H1 (cell line): Measurements from ENCODE around the gene ITGB1BP1. TPM values are rescaled to one million over a fixed set of nuclear protein-coding genes. Genes with fewer than 3 reads are reported as not detected.

ENCODE experiments used
- CTCF ChIA-PET: fragments of 300-600 bp; sonication (Branson Sonifier 250); formaldehyde crosslinking; loops from one replicate; lab custom pipeline; 2021; ENCODE audit not compliant: partially characterized antibody; lab: Charles Lee
- POLR2A ChIA-PET: fragments of 300-600 bp; sonication (Branson Sonifier 250); formaldehyde crosslinking; loops from one replicate; lab custom pipeline; 2021; ENCODE audit warnings: inconsistent platforms; ENCODE audit not compliant: partially characterized antibody; lab: Charles Lee
- DNase-seq, 2 experiments: peaks; one replicate each; pipeline versions ENCODE4 v3.0.0 to v3.0.0-alpha.2; 2010 to 2022; ENCODE audit warnings: low spot score in 2 of 2, low read depth in 1 of 2, mixed read lengths in 1 of 2
- FAIRE-seq: peaks from 2 replicates; lab custom pipeline; 2011; peaks lifted over from hg19 to GRCh38; lab: Jason Lieb, UNC
- H2AFZ ChIP-seq: 2 replicates; pipeline ENCODE4 v1.8.1; 2012; ENCODE audit warnings: low read length, inconsistent platforms
- H2AK5ac ChIP-seq: 2 replicates; pipeline ENCODE4 v1.6.1; 2013; ENCODE audit warnings: low read depth, low read length
- H2BK120ac ChIP-seq: replicated peaks from 2 replicates; pipeline ENCODE3; 2013; ENCODE audit warnings: low read depth, low read length, inconsistent platforms
- H2BK12ac ChIP-seq: 2 replicates; pipeline ENCODE4 v1.6.1; 2013; ENCODE audit warnings: low read depth, low read length
- H2BK15ac ChIP-seq: 2 replicates; pipeline ENCODE4 v1.6.1; 2013; ENCODE audit warnings: low read length
- H2BK20ac ChIP-seq: 2 replicates; pipeline ENCODE4 v1.6.1; 2013; ENCODE audit warnings: low read length
- H2BK5ac ChIP-seq: 2 replicates; pipeline ENCODE4 v1.6.1; 2013; ENCODE audit warnings: low read depth, low read length
- H3K14ac ChIP-seq: 2 replicates; pipeline ENCODE4 v1.6.1; 2013; ENCODE audit warnings: inconsistent platforms; ENCODE audit not compliant: insufficient read length
- H3K18ac ChIP-seq: 2 replicates; pipeline ENCODE4 v1.6.1; 2013; ENCODE audit warnings: low read length; ENCODE audit errors: extremely low read depth
- H3K23ac ChIP-seq: 2 replicates; pipeline ENCODE4 v1.6.1; 2013; ENCODE audit warnings: inconsistent platforms; ENCODE audit not compliant: insufficient read length
- H3K23me2 ChIP-seq: 2 replicates; pipeline ENCODE4 v1.6.1; 2013; ENCODE audit warnings: low read depth, low read length
- H3K27ac ChIP-seq: 2 replicates; pipeline ENCODE4 v1.6.1; 2011; ENCODE audit warnings: low read depth, low read length, inconsistent platforms
- H3K27me3 ChIP-seq, 4 experiments: replicated peaks in 1 of 4; 1 replicate in 1 of 4; 2 replicates in 3 of 4; pipeline versions ENCODE4 v1.6.1 to v1.8.1; 2011 to 2013; ENCODE audit warnings: low read length in 3 of 4, mild to moderate bottlenecking in 3 of 4, inconsistent platforms in 2 of 4, mixed read lengths in 2 of 4, moderate library complexity in 1 of 4; ENCODE audit not compliant: control insufficient read depth in 3 of 4, insufficient read depth in 3 of 4; ENCODE audit errors: extremely low read depth in 1 of 4
- H3K36me3 ChIP-seq, 4 experiments: 2 replicates each; pipeline versions ENCODE4 v1.6.1 to v1.8.1; 2011 to 2013; ENCODE audit warnings: mild to moderate bottlenecking in 4 of 4, low read length in 3 of 4, moderate library complexity in 2 of 4, control low read depth in 1 of 4, inconsistent platforms in 1 of 4; ENCODE audit not compliant: insufficient read depth in 4 of 4, control insufficient read depth in 2 of 4
- H3K4ac ChIP-seq: replicated peaks from 2 replicates; pipeline ENCODE3; 2013; ENCODE audit warnings: low read length, low read depth, mixed read lengths, inconsistent platforms; ENCODE audit not compliant: insufficient read length
- H3K4me1 ChIP-seq, 4 experiments: replicated peaks in 1 of 4; 1 replicate in 1 of 4; 2 replicates in 3 of 4; pipeline versions ENCODE4 v1.6.1 to v1.8.1; 2011 to 2013; ENCODE audit warnings: low read length in 3 of 4, inconsistent platforms in 2 of 4, mixed read lengths in 1 of 4; ENCODE audit not compliant: insufficient read depth in 4 of 4, control insufficient read depth in 3 of 4
- H3K4me2 ChIP-seq, 2 experiments: 2 replicates each; pipeline versions ENCODE4 v1.6.1 to v1.8.1; 2011 to 2013; ENCODE audit warnings: low read depth in 2 of 2, low read length in 2 of 2, control low read depth in 1 of 2, inconsistent platforms in 1 of 2, mild to moderate bottlenecking in 1 of 2; ENCODE audit not compliant: insufficient read depth in 1 of 2
- H3K4me3 ChIP-seq, 4 experiments: fragments of 200-600, 300-600 bp in 1 of 4; sonication (generic), shearing (Covaris generic), sonication (Bioruptor Twin) in 1 of 4; 2 replicates each; pipeline versions ENCODE4 v1.5.1 to v1.8.1; 2011 to 2016; ENCODE audit warnings: low read length in 4 of 4, low read depth in 3 of 4, control low read depth in 2 of 4, inconsistent platforms in 2 of 4, mild to moderate bottlenecking in 2 of 4, mixed read lengths in 1 of 4, moderate library complexity in 1 of 4; ENCODE audit not compliant: insufficient read depth in 2 of 4; ENCODE audit errors: extremely low read depth in 1 of 4
- H3K56ac ChIP-seq: replicated peaks from 2 replicates; pipeline ENCODE3; 2013; ENCODE audit warnings: low read depth, mild to moderate bottlenecking, mixed read lengths, low read length, inconsistent platforms; ENCODE audit not compliant: insufficient read length
- H3K79me1 ChIP-seq: 2 replicates; pipeline ENCODE4 v1.6.1; 2013; ENCODE audit warnings: low read depth, low read length, control low read depth
- H3K79me2 ChIP-seq, 2 experiments: 2 replicates each; pipeline versions ENCODE4 v1.6.1 to v1.8.1; 2012 to 2013; ENCODE audit warnings: low read length in 2 of 2, mild to moderate bottlenecking in 2 of 2, inconsistent platforms in 1 of 2; ENCODE audit not compliant: insufficient read depth in 2 of 2, control insufficient read depth in 1 of 2
- H3K9ac ChIP-seq, 4 experiments: replicated peaks in 1 of 4; 1 replicate in 1 of 4; 2 replicates in 3 of 4; pipeline versions ENCODE4 v1.6.1 to v1.8.1; 2011 to 2013; ENCODE audit warnings: low read depth in 3 of 4, low read length in 3 of 4, control low read depth in 2 of 4, mild to moderate bottlenecking in 2 of 4, moderate library complexity in 2 of 4, inconsistent platforms in 1 of 4; ENCODE audit errors: extremely low read depth in 1 of 4
- H3K9me3 ChIP-seq, 2 experiments: 2 replicates each; pipeline versions ENCODE4 v1.6.1 to v1.8.1; 2012 to 2013; ENCODE audit warnings: mild to moderate bottlenecking in 2 of 2, moderate library complexity in 2 of 2, control low read depth in 1 of 2, inconsistent platforms in 1 of 2, low read depth in 1 of 2, low read length in 1 of 2, mixed read lengths in 1 of 2; ENCODE audit not compliant: insufficient read depth in 2 of 2
- H4K20me1 ChIP-seq, 2 experiments: replicated peaks in 1 of 2; 2 replicates each; pipeline versions ENCODE3 to v1.8.1; 2011 to 2013; ENCODE audit warnings: inconsistent platforms in 2 of 2, low read length in 2 of 2, mild to moderate bottlenecking in 1 of 2; ENCODE audit not compliant: insufficient read depth in 2 of 2, control insufficient read depth in 1 of 2
- H4K5ac ChIP-seq: 2 replicates; pipeline ENCODE4 v1.6.1; 2013; ENCODE audit warnings: low read length, low read depth, mixed read lengths, inconsistent platforms; ENCODE audit not compliant: insufficient read length
- H4K8ac ChIP-seq: 2 replicates; pipeline ENCODE4 v1.8.0; 2013; ENCODE audit warnings: mild to moderate bottlenecking, moderate library complexity, low read length, inconsistent platforms; ENCODE audit not compliant: insufficient read depth; ENCODE audit errors: extremely low read depth
- H4K91ac ChIP-seq: replicated peaks from 2 replicates; pipeline ENCODE3; 2013; ENCODE audit warnings: low read length, mixed read lengths, inconsistent platforms; ENCODE audit not compliant: insufficient read length
- ATF3 ChIP-seq: IDR thresholded peaks from 2 replicates; pipeline ENCODE4 v1.6.1; 2011; ENCODE audit warnings: low read depth, mild to moderate bottlenecking, low read length; ENCODE audit not compliant: insufficient read depth
- CEBPB ChIP-seq: IDR thresholded peaks from 2 replicates; pipeline ENCODE4 v1.6.1; 2012; ENCODE audit warnings: low read depth, low read length
- CTCF ChIP-seq, 3 experiments: IDR thresholded peaks; 1 replicate in 2 of 3; 2 replicates in 1 of 3; pipeline versions ENCODE4 v1.5.1 to v1.6.1; 2011; ENCODE audit warnings: low read length in 3 of 3, mild to moderate bottlenecking in 3 of 3, inconsistent platforms in 2 of 3, low read depth in 1 of 3, moderate library complexity in 1 of 3; ENCODE audit not compliant: insufficient read depth in 1 of 3; ENCODE audit errors: control extremely low read depth in 1 of 3
- GABPA ChIP-seq: IDR thresholded peaks from 2 replicates; pipeline ENCODE4 v1.6.1; 2011; ENCODE audit warnings: mild to moderate bottlenecking, low read length, moderate library complexity, borderline replicate concordance; ENCODE audit not compliant: insufficient read depth
- RFX5 ChIP-seq: IDR thresholded peaks from 2 replicates; pipeline ENCODE4 v1.6.1; 2011; ENCODE audit warnings: low read depth, low read length, improper control_type of control experiment, borderline replicate concordance
- SIRT6 ChIP-seq: IDR thresholded peaks from one replicate; pipeline ENCODE4 v1.7.1; 2012; ENCODE audit warnings: low read length, inconsistent platforms
- TBP ChIP-seq: IDR thresholded peaks from 2 replicates; pipeline ENCODE4 v1.6.1; 2011; ENCODE audit warnings: low read depth, low read length, improper control_type of control experiment
- WGBS, 2 experiments: shearing (Covaris generic) in 1 of 2; methylation state at CpG; one replicate each; pipeline versions ENCODE4 v1.1.6 to v1.1.7; 2013 to 2015; ENCODE audit warnings: low lambda C conversion rate in 2 of 2, mixed read lengths in 2 of 2, inconsistent platforms in 1 of 2, low coverage in 1 of 2, missing lambda C conversion rate in 1 of 2; ENCODE audit not compliant: insufficient replicate concordance in 2 of 2, insufficient coverage in 1 of 2, insufficient read length in 1 of 2; ENCODE audit errors: extremely low coverage in 1 of 2, missing lambda C conversion rate in 1 of 2; 5-methylcytosine and 5-hydroxymethylcytosine counted together
- polyA plus RNA-seq, 7 experiments: library from polyadenylated mRNA; depleted of rRNA in 3 of 7; stranded (reverse) in 5 of 7; unstranded in 2 of 7; fragments of >200 nt in 5 of 7; fragments of 200-250 nt in 2 of 7; gene quantifications; 1 replicate in 5 of 7; 2 replicates in 1 of 7; 4 replicates in 1 of 7; pipeline versions ENCODE4 v1.2.1 to v1.2.3, GENCODE V29; 2011 to 2013; ENCODE audit warnings: missing spikeins in 2 of 7, mixed read lengths in 2 of 7
- total RNA-seq: library from RNA; stranded (reverse); fragmentation: NEBNext Ultra II Directional; extraction: Animal tissue kit (Norgen Biotek cat#: 25700); gene quantifications from 2 replicates; pipeline ENCODE4 v1.2.1, GENCODE V29; 2021

ITGB1BP1 gene
- total and polyA plus RNA-seq, 2 of the 8 experiments (the other 6 are each of a cell fraction or from before 2014, with no cell fraction given), result 16.1 to 45.4 TPM

GRCh38 chr2:9406529-9407362 is 16.6 kb downstream of the ITGB1BP1 start:
- no peak overlapping the region for H3K4me2 ChIP-seq
- TF ChIP-seq RFX5 (no peak), CTCF (IDR thresholded peaks at IDR 0.05; ENCODE audit: control extremely low read depth in 1 of 3, insufficient read depth in 1 of 3, low read depth in 1 of 3, low read length in 3 of 3) (no peak), SIRT6 (no peak), GABPA (no peak), ATF3 (no peak), TBP (no peak), CEBPB (no peak)
- CTCF ChIA-PET, result interaction anchor here (1.7 kb wide), 1 partner anchor 9 kb away, joined by 4 read pairs; no protein-coding TSS in a partner anchor
- no peak overlapping the region for H4K8ac ChIP-seq
- no peak overlapping the region for H4K5ac ChIP-seq
- no peak overlapping the region for H3K4me3 ChIP-seq
- H2BK5ac ChIP-seq, result no peak overlapping the region
- no peak overlapping the region for H3K18ac ChIP-seq
- no peak overlapping the region for H2BK20ac ChIP-seq
- no peak overlapping the region for H4K91ac ChIP-seq
- no peak for FAIRE-seq
- H3K4me1 ChIP-seq, result no peaks in the 10 kb centered on the region
- no peak for DNase-seq
- no peaks in the 10 kb centered on the region for H3K23me2 ChIP-seq
- peaks cover 0 to 3% (median 0%) of the 10 kb centered on the region in 4 experiments; a peak in 4 of 8 replicates for H3K36me3 ChIP-seq
- H3K27ac ChIP-seq, result no peak overlapping the region
- H3K27me3 ChIP-seq, result no peaks in the 10 kb centered on the region
- H3K79me2 ChIP-seq, result no peaks in the 10 kb centered on the region
- no peak overlapping the region for H2BK15ac ChIP-seq
- no peak overlapping the region for H3K9ac ChIP-seq
- H2AFZ ChIP-seq, result no peak overlapping the region
- H2BK12ac ChIP-seq, result no peak overlapping the region
- no peaks in the 10 kb centered on the region for H4K20me1 ChIP-seq
- H2BK120ac ChIP-seq, result no peak overlapping the region
- no peak overlapping the region for H3K56ac ChIP-seq
- H3K4ac ChIP-seq, result no peak overlapping the region
- 84% methylated on average over 13 of the region's 13 CpGs; no CpG with 5 or more reads in 1 of the 2 experiments for WGBS, 2 experiments
- H3K23ac ChIP-seq, result no peak overlapping the region
- no peaks in the 10 kb centered on the region for H3K9me3 ChIP-seq
- POLR2A ChIA-PET, result interaction anchor here (0.7 to 0.9 kb wide), 3 partner anchors 17 to 224 kb away, joined by 3 read pairs; partner anchors contain the start of genes CPSF3, ITGB1BP1 and YWHAQ
- no peak overlapping the region for H3K14ac ChIP-seq
- H3K79me1 ChIP-seq, result no peaks in the 10 kb centered on the region
- no peak overlapping the region for H2AK5ac ChIP-seq
